ENCODE data around the gene EPB41.

DNA sequence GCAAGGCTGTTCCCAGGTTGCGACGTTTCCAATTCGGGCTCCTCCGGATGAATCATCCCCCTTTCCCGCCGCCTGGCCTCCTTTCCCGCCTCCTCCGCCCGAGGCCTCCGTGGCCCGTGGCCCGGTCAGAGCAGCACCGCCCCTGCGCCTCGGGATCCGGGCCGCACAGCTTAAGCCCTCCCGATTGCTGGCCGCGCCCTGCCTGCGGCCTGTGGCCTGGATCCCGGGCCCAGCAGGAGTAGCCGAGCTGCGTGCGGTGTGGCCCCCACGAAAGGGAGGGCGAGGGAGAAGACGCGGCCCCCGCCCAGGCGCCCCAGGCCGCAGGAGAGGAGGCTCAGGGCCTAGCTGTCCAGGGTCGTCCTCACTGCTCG lies 208.3 kb downstream of the EPB41 start:
- TF ChIP-seq, protein P1, sequence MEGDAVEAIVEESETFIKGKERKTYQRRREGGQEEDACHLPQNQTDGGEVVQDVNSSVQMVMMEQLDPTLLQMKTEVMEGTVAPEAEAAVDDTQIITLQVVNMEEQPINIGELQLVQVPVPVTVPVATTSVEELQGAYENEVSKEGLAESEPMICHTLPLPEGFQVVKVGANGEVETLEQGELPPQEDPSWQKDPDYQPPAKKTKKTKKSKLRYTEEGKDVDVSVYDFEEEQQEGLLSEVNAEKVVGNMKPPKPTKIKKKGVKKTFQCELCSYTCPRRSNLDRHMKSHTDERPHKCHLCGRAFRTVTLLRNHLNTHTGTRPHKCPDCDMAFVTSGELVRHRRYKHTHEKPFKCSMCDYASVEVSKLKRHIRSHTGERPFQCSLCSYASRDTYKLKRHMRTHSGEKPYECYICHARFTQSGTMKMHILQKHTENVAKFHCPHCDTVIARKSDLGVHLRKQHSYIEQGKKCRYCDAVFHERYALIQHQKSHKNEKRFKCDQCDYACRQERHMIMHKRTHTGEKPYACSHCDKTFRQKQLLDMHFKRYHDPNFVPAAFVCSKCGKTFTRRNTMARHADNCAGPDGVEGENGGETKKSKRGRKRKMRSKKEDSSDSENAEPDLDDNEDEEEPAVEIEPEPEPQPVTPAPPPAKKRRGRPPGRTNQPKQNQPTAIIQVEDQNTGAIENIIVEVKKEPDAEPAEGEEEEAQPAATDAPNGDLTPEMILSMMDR (conservative IDR thresholded peaks at IDR 0.05 in 1 of 2, IDR thresholded peaks at IDR 0.05 in 1 of 2; ENCODE audit: extremely low read depth in 1 of 2, insufficient read depth in 1 of 2, low read depth in 1 of 2, low read length in 2 of 2): no peak
- TF ChIP-seq EZH2 (IDR thresholded peaks at IDR 0.05; ENCODE audit: borderline replicate concordance, low read length): no peak

Data from mammary epithelial cell (primary cell).